Aorta (tissue), 5 donors: Measurements from ENCODE around the gene RHOD. TPM values are rescaled to one million over a fixed set of nuclear protein-coding genes. Genes with fewer than 3 reads are reported as not detected.

Source experiments
- ATAC-seq: fragments of 200-7000 bp; cut with Tn5 transposase; one replicate; pipeline ENCODE4 v1.9.1; 2022; ENCODE audit warnings: moderate library complexity; ENCODE audit not compliant: low FRiP score
- DNase-seq, 2 donors: peaks; one replicate each; pipeline ENCODE4 v3.0.0-alpha.2; 2020
- H3K27ac ChIP-seq, 2 donors: one replicate each; pipeline ENCODE4 v1.5.1; 2013; ENCODE audit warnings: low read length in 2 of 2, mild to moderate bottlenecking in 2 of 2, moderate library complexity in 2 of 2, control low read depth in 1 of 2, inconsistent platforms in 1 of 2, low read depth in 1 of 2
- H3K27me3 ChIP-seq, 2 donors: one replicate each; pipeline ENCODE4 v1.6.1; 2013; ENCODE audit warnings: control low read depth in 1 of 2, low read length in 1 of 2, mild to moderate bottlenecking in 1 of 2, moderate library complexity in 1 of 2; ENCODE audit not compliant: insufficient read depth in 2 of 2, control insufficient read depth in 1 of 2
- H3K36me3 ChIP-seq, 2 donors: one replicate each; pipeline ENCODE4 v1.6.1; 2013; ENCODE audit warnings: control low read depth in 1 of 2, low read length in 1 of 2, mild to moderate bottlenecking in 1 of 2; ENCODE audit not compliant: insufficient read depth in 2 of 2, control insufficient read depth in 1 of 2
- H3K4me1 ChIP-seq, 2 donors: one replicate each; pipeline ENCODE4 v1.6.1; 2013; ENCODE audit warnings: low read length in 2 of 2, control low read depth in 1 of 2, mild to moderate bottlenecking in 1 of 2, moderate library complexity in 1 of 2; ENCODE audit not compliant: insufficient read depth in 2 of 2, control insufficient read depth in 1 of 2
- H3K4me3 ChIP-seq, 2 donors: one replicate each; pipeline ENCODE4 v1.5.1; 2013; ENCODE audit warnings: low read length in 2 of 2, control low read depth in 1 of 2, mild to moderate bottlenecking in 1 of 2
- H3K9me3 ChIP-seq: one replicate; pipeline ENCODE4 v1.6.1; 2013; ENCODE audit warnings: mild to moderate bottlenecking, low read length; ENCODE audit not compliant: control insufficient read depth
- WGBS, 2 donors: extraction: QIAGEN DNeasy Blood & Tissue Kit; methylation state at CpG; one replicate each; pipeline ENCODE4 v1.1.7; 2013; 5-methylcytosine and 5-hydroxymethylcytosine counted together
- intact Hi-C, 2 donors: fragments of 100-400 bp; cut with DNase I; formaldehyde crosslinking; loops; one replicate each; pipeline versions ENCODE4 v1.14.2 to v1.15.0; 2022
- polyA plus RNA-seq, 2 donors: library from polyadenylated mRNA; stranded (reverse); fragments of 200-250 nt; gene quantifications; one replicate each; pipeline ENCODE4 v1.2.3, GENCODE V29; 2013
- total RNA-seq, 2 donors: library from RNA; stranded (reverse); fragmentation: NEBNext Ultra II Directional; extraction: Animal tissue kit (Norgen Biotek cat#: 25700); gene quantifications; one replicate each; pipeline ENCODE4 v1.2.1, GENCODE V29; 2021
- donor health status: healthy with polysubstance abuse.
- donor health status: Bipolar disorder and iron deficiency.
- donor health status: DM: no; HTN: no; CAD: no.
- donor health status: DM: no; HTN: no; CAD: no.
- donor health status: DM: yes; HTN: yes; CAD: no.

RHOD gene
- total and polyA plus RNA-seq, 4 donors, result 19.4 to 33.6 (median 24.3) TPM

GRCh38 chr11:67052891-67053290 lies 3.8 kb upstream of the RHOD start:
- H3K4me1 ChIP-seq, result no peaks in the 10 kb centered on the region
- DNase-seq (no peak), ATAC-seq (no peak)
- H3K27ac ChIP-seq, result no peak overlapping the region
- 88 to 94% methylated on average over 5 of the region's 5 CpGs for WGBS, 2 donors
- intact Hi-C loops, result no loop called here
- H3K4me3 ChIP-seq, result no peak overlapping the region
- no peaks in the 10 kb centered on the region for H3K9me3 ChIP-seq
- H3K27me3 ChIP-seq, result no peaks in the 10 kb centered on the region
- H3K36me3 ChIP-seq, result no peaks in the 10 kb centered on the region

DNA sequence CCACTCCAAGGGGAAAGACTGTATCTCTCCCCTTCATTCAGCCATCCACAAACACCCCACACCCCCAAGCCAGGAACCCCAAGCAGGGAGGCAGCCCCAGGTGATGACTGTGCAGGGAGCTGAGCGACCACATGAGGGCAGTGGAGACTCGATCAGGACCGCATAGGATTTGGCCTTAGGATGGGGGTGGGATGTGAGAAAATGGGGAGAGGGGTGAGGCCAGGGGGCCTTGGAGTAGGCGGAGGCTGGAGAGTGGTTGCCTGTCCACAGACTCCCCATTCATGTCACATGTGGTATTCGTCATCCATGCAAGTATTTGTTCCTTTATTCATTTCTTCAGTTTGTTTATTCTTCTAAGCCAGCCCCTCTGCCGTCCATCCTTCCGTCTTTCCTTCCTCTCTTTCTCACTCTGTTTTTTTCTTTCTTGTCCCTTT lies 2.7 kb upstream of the RHOD start:
- WGBS, 2 donors, result 17 to 20% methylated on average over 7 of the region's 7 CpGs
- DNase-seq (no peak), ATAC-seq (peak; percentile 44)
- no peaks in the 10 kb centered on the region for H3K9me3 ChIP-seq
- peak overlapping the region; percentile 23 to 92 for H3K27ac ChIP-seq
- no peaks in the 10 kb centered on the region for H3K27me3 ChIP-seq
- H3K36me3 ChIP-seq, result no peaks in the 10 kb centered on the region
- H3K4me3 ChIP-seq, result no peak overlapping the region
- intact Hi-C loops, result no loop called here
- no peaks in the 10 kb centered on the region for H3K4me1 ChIP-seq

DNA sequence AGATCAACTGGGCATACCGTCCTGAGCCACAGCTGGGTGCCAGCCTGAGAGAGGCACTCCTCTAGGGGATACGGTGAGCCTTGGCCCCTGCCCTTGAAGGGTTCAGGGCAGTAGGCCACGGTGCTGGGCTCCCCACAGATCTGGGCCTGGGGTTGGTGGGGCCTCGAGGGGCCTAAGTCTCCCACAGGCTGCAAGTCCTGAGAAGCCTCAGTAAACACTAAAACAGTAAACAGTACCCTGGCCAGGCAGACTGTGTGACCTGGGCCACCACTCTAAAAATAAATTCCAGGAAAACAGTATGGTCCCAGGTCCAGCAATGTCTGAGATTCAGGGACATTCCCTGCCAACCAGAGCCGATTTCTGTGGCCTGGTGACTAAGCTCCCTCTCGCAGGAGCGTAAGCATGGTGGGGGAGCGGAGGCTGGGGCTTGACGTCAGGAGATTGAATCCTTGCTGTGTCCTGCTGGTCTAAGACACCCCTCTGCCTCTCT lies 2.3 kb upstream of the RHOD start:
- peak overlapping the region; percentile 23 to 92 for H3K27ac ChIP-seq
- no peaks in the 10 kb centered on the region for H3K27me3 ChIP-seq
- intact Hi-C loops, result no loop called here
- no peaks in the 10 kb centered on the region for H3K9me3 ChIP-seq
- H3K36me3 ChIP-seq, result no peaks in the 10 kb centered on the region
- DNase-seq (peak; percentile 77 to 85), ATAC-seq (peak; percentile 43)
- no peak overlapping the region for H3K4me3 ChIP-seq
- 13 to 18% methylated on average over 9 of the region's 9 CpGs for WGBS, 2 donors
- no peaks in the 10 kb centered on the region for H3K4me1 ChIP-seq

DNA sequence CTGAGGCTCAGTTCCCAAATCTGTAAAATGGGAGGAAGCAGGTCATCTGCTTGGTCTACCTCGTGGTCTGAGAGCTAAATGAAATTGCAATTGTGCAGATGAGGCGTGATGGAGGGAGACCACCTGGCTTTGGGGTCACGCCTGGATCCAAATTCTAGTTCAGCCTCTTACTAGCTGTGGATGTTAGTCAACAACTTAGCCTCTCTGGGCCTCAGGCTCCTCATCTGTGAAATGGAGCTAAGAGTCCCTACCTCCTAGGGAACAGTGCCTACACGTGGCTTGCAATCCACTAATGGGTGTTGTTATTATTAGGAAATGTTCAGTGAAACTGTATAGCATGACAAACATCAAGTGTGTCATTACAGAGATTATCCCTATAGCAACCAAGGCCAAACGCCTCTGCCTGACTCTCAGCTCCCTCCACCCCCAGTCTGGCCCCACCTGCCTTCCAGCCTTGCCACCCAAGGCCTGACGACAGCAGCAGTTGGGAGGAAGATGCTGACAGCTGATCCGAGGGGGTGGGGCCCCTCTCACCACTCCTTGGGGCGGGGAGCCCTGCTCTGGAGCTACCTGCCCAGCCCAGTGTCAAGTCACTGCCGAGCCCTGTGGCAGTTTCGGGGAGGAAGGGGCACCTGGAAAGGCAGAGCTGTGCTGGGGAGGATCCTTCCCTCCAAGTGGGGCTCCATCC lies 1.7 kb upstream of the RHOD start:
- Histone ChIP-seq H3K4me3 (no peak overlapping the region), H3K27ac (peak overlapping the region in 1 of 2 donors; percentile 28), H3K9me3 (no peaks in the 10 kb centered on the region), H3K27me3 (no peaks in the 10 kb centered on the region), H3K36me3 (no peaks in the 10 kb centered on the region), H3K4me1 (no peaks in the 10 kb centered on the region)
- intact Hi-C loops, result no loop called here
- ATAC-seq (no peak), DNase-seq (no peak)
- 62 to 67% methylated on average over 10 of the region's 10 CpGs for WGBS, 2 donors

GRCh38 chr11:67055812-67056211 lies 835 bp upstream of the RHOD start:
- intact Hi-C loops, result no loop called here

GRCh38 chr11:67057205-67057672 lies 592 bp downstream of the RHOD start:
- peak overlapping the region in 1 of 2 donors; percentile 20 for H3K27ac ChIP-seq
- ATAC-seq (peak; percentile 17), DNase-seq (no peak)
- no peaks in the 10 kb centered on the region for H3K36me3 ChIP-seq
- peak overlapping the region; percentile 39 to 48 for H3K4me3 ChIP-seq
- H3K27me3 ChIP-seq, result no peaks in the 10 kb centered on the region
- no peaks in the 10 kb centered on the region for H3K4me1 ChIP-seq
- WGBS, 2 donors, result 6 to 7% methylated on average over 10 of the region's 10 CpGs
- H3K9me3 ChIP-seq, result no peaks in the 10 kb centered on the region
- intact Hi-C loops, result no loop called here

More at GRCh38 chr11:67055812-67056211, 835 bp upstream of the RHOD start:
- Histone ChIP-seq H3K27ac (peak overlapping the region in 1 of 2 donors; percentile 39), H3K36me3 (no peaks in the 10 kb centered on the region), H3K4me1 (no peaks in the 10 kb centered on the region), H3K4me3 (no peak overlapping the region), H3K27me3 (no peaks in the 10 kb centered on the region), H3K9me3 (no peaks in the 10 kb centered on the region)
- 9 to 11% methylated on average over 17 of the region's 17 CpGs for WGBS, 2 donors
- ATAC-seq (no peak), DNase-seq (no peak)

DNA sequence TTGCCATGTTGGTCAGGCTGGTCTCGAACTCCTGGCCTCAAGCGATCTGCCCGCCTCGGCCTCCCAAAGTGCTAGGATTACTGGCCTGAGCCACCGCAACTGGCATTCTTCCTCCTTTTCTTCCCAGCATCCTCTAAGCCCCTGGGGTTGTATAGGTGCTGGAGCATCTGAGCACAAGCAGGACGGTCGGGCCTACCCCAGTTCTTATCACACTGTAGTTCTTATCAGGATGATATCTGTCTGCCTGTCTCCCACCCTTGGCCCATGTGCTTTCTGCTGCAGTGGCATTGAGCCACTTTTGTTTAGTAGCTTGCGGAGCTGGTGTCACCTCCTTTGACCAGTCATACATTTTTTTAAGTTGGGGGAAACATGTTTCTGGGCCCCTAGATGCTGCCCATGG lies 1.9 kb downstream of the RHOD start:
- H3K27ac ChIP-seq, result no peak overlapping the region
- H3K36me3 ChIP-seq, result no peaks in the 10 kb centered on the region
- 87 to 96% methylated on average over 8 of the region's 8 CpGs for WGBS, 2 donors
- ATAC-seq (no peak), DNase-seq (no peak)
- H3K4me1 ChIP-seq, result no peaks in the 10 kb centered on the region
- no peak overlapping the region for H3K4me3 ChIP-seq
- intact Hi-C loops, result no loop called here
- no peaks in the 10 kb centered on the region for H3K27me3 ChIP-seq
- no peaks in the 10 kb centered on the region for H3K9me3 ChIP-seq

GRCh38 chr11:67059671-67060070 lies 3.0 kb downstream of the RHOD start:
- WGBS, 2 donors, result 88% methylated on average over 3 of the region's 3 CpGs
- Histone ChIP-seq H3K36me3 (no peaks in the 10 kb centered on the region), H3K27me3 (no peaks in the 10 kb centered on the region), H3K4me3 (no peak overlapping the region), H3K9me3 (no peaks in the 10 kb centered on the region), H3K27ac (no peak overlapping the region), H3K4me1 (no peaks in the 10 kb centered on the region)
- DNase-seq (peak in 1 of 2 donors; percentile 59), ATAC-seq (no peak)
- intact Hi-C loops, result no loop called here

DNA sequence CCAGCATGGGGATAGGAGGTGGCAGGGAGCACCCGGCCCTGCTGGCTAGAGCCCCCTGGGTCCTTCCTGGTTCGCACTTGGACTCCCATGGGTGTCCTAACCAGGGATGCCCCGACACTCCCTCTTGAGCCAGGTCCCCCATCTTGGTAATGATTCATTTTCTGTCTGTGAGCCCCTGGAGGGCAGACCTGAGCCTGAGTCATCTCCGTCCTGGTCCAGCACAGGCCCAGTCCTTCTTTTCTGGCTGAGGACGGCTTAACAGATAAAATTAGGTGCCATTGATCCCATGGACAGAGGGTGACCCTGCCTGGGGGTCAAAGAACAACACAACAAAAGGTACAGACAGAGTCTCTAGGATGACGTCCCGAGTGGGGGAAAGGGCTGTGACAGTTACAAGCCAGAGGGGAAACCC lies 3.5 kb downstream of the RHOD start:
- DNase-seq (peak in 1 of 2 donors; percentile 34), ATAC-seq (no peak)
- no peak overlapping the region for H3K27ac ChIP-seq
- H3K4me3 ChIP-seq, result no peak overlapping the region
- no peaks in the 10 kb centered on the region for H3K36me3 ChIP-seq
- WGBS, 2 donors, result 84 to 88% methylated on average over 7 of the region's 7 CpGs
- H3K27me3 ChIP-seq, result no peaks in the 10 kb centered on the region
- intact Hi-C loops, result no loop called here
- H3K4me1 ChIP-seq, result no peaks in the 10 kb centered on the region
- no peaks in the 10 kb centered on the region for H3K9me3 ChIP-seq
